A673 (cell line): ENCODE results near the gene ZNF442.

Experiments used
- CTCF ChIP-seq: fragments of 300-800, 200-600 bp; sonication (generic); conservative IDR thresholded peaks from 2 replicates; pipeline ENCODE4 v1.5.1; 2017; ENCODE audit warnings: low read depth, mild to moderate bottlenecking, antibody characterized with exemption, low read length, moderate library complexity, mixed read lengths
- EZH2 ChIP-seq: fragments of 200-600 bp; sonication (generic); IDR thresholded peaks from 2 replicates; pipeline ENCODE4 v1.6.1; 2017; ENCODE audit warnings: borderline replicate concordance, low read depth, mild to moderate bottlenecking, mixed read lengths, antibody characterized with exemption, low read length; ENCODE audit not compliant: poor library complexity, severe bottlenecking

GRCh38 chr19:12331211-12331941, 34.1 kb downstream of the ZNF442 start:
- TF ChIP-seq CTCF (no peak), EZH2 (no peak)
